ENCODE data around the gene VWA5B2. TPM values are rescaled to one million over a fixed set of nuclear protein-coding genes. Genes with fewer than 3 reads are reported as not detected.

VWA5B2 gene
- total RNA-seq, 1 donor from 2014 or later = 0.25 TPM

DNA sequence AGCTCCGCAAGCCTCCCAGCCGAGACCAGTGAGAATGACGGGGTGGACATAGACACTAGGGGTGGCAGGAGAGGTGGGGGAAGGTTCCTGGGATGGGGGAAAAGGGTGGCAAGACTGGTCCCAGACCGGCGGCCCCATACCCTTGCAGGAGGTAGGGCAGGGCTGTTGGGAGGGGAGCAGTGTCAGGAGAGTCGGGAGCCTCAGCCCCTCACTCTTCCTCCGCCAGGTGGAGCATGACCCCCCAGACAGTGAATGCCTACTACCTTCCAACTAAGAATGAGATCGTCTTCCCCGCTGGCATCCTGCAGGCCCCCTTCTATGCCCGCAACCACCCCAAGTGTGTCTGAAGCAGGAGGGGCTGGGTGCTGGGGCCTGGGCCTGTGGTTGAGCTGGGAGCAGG lies 60.9 kb downstream of the VWA5B2 start:
- no peaks in the 10 kb centered on the region for H3K9me3 Mint-ChIP-seq (ENCODE audit: low read depth)
- H3K4me3 Mint-ChIP-seq (ENCODE audit: unreplicated experiment) = no peak overlapping the region
- DNase-seq (ENCODE audit: low spot score) = peak; percentile 71
- H3K4me1 Mint-ChIP-seq (ENCODE audit: low read depth) = no peaks in the 10 kb centered on the region
- no peak overlapping the region for H3K27ac Mint-ChIP-seq (ENCODE audit: unreplicated experiment)
- no peaks in the 10 kb centered on the region for H3K36me3 Mint-ChIP-seq (ENCODE audit: low read depth)
- TF ChIP-seq, protein P1, sequence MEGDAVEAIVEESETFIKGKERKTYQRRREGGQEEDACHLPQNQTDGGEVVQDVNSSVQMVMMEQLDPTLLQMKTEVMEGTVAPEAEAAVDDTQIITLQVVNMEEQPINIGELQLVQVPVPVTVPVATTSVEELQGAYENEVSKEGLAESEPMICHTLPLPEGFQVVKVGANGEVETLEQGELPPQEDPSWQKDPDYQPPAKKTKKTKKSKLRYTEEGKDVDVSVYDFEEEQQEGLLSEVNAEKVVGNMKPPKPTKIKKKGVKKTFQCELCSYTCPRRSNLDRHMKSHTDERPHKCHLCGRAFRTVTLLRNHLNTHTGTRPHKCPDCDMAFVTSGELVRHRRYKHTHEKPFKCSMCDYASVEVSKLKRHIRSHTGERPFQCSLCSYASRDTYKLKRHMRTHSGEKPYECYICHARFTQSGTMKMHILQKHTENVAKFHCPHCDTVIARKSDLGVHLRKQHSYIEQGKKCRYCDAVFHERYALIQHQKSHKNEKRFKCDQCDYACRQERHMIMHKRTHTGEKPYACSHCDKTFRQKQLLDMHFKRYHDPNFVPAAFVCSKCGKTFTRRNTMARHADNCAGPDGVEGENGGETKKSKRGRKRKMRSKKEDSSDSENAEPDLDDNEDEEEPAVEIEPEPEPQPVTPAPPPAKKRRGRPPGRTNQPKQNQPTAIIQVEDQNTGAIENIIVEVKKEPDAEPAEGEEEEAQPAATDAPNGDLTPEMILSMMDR (IDR thresholded peaks at IDR 0.05) = no peak
- peaks cover 4% of the 10 kb centered on the region for H3K27me3 Mint-ChIP-seq (ENCODE audit: low read depth)

DNA sequence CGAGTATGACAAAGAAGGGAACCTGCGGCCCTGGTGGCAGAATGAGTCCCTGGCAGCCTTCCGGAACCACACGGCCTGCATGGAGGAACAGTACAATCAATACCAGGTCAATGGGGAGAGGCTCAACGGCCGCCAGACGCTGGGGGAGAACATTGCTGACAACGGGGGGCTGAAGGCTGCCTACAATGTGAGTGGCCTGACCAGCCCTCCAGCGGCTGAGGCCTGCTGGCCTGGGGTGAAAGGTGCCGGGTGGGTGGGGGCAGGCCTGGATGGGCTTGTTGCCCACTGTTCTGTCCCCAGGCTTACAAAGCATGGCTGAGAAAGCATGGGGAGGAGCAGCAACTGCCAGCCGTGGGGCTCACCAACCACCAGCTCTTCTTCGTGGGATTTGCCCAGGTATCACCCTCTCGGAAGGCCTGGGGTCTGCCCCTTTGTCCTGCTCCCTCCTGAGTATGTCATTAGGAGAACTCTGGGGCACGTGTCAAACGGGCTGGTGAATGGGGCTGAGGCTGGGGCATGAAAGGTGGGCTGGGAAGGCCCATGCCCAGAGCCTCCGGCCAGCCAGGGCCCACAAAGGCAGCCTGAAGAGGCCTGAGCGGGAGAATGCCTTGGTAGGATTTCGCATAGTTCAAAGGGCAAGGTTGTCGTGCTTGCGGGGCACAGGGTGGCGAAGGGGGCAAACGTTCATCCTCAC lies 61.8 kb downstream of the VWA5B2 start:
- TF ChIP-seq, protein P1 (IDR thresholded peaks at IDR 0.05) = no peak
- Mint-ChIP-seq H3K4me3 (ENCODE audit: unreplicated experiment) (no peak overlapping the region), H3K27ac (ENCODE audit: unreplicated experiment) (no peak overlapping the region), H3K4me1 (ENCODE audit: low read depth) (no peaks in the 10 kb centered on the region), H3K9me3 (ENCODE audit: low read depth) (no peaks in the 10 kb centered on the region), H3K27me3 (ENCODE audit: low read depth) (peaks cover 2% of the 10 kb centered on the region), H3K36me3 (ENCODE audit: low read depth) (no peaks in the 10 kb centered on the region)
- DNase-seq (ENCODE audit: low spot score) = peak; percentile 75

Small RNAs within 50 kb of the gene (microRNA-seq; reads per million reads assigned to microRNA genes)
- not detected for gene MIR1224 (ENCODE audit: borderline number of aligned reads)

Other genes starting within 250 kb of the VWA5B2 start
- gene ABCC5, start 211.7 kb upstream of the VWA5B2 start, total RNA-seq = 22.0 to 26.8 TPM (median 23.8 TPM) in 3 replicates
- not detected in 3 replicates for gene HTR3D, start 197.8 kb upstream of the VWA5B2 start, total RNA-seq
- gene HTR3C, start 176.5 kb upstream of the VWA5B2 start, total RNA-seq = not detected in 3 replicates
- gene HTR3E, start 132.5 kb upstream of the VWA5B2 start, total RNA-seq = not detected in 3 replicates
- gene EIF2B5, start 94.2 kb upstream of the VWA5B2 start, total RNA-seq = 24.0 to 31.8 TPM (median 26.1 TPM) in 3 replicates
- 88.1 to 113 TPM (median 102 TPM) in 3 replicates for gene DVL3, start 74.2 kb upstream of the VWA5B2 start, total RNA-seq
- gene AP2M1, start 54.7 kb upstream of the VWA5B2 start, total RNA-seq = 455 to 492 TPM (median 488 TPM) in 3 replicates
- gene ABCF3, start 43.4 kb upstream of the VWA5B2 start, total RNA-seq = 52.8 to 68.9 TPM (median 53.8 TPM) in 3 replicates
- gene ALG3, start 19.4 kb downstream of the VWA5B2 start, total RNA-seq = 33.3 to 43.7 TPM (median 36.8 TPM) in 3 replicates
- 4.3 to 5.0 TPM (median 4.4 TPM) in 3 replicates for gene EEF1AKMT4, start 20.1 kb downstream of the VWA5B2 start, total RNA-seq
- 3.2 to 5.3 TPM (median 3.9 TPM) in 3 replicates for gene CAMK2N2, start 32.0 kb downstream of the VWA5B2 start, total RNA-seq
- not detected in 3 replicates for gene ECE2, start 46.4 kb downstream of the VWA5B2 start, total RNA-seq
- 237 to 288 TPM (median 238 TPM) in 3 replicates for gene PSMD2, start 69.7 kb downstream of the VWA5B2 start, total RNA-seq
- gene EIF4G1, start 85.0 kb downstream of the VWA5B2 start, total RNA-seq = 388 to 532 TPM (median 403 TPM) in 3 replicates
- gene FAM131A, start 108.0 kb downstream of the VWA5B2 start, total RNA-seq = 13.4 to 15.3 TPM (median 13.4 TPM) in 3 replicates
- 3.1 to 6.5 TPM (median 3.1 TPM) in 3 replicates for gene CLCN2, start 132.0 kb downstream of the VWA5B2 start, total RNA-seq
- 49.8 to 71.0 TPM (median 50.4 TPM) in 3 replicates for gene POLR2H, start 132.1 kb downstream of the VWA5B2 start, total RNA-seq
- gene THPO, start 148.6 kb downstream of the VWA5B2 start, total RNA-seq = not detected in 3 replicates
- gene CHRD, start 150.5 kb downstream of the VWA5B2 start, total RNA-seq = 1.4 to 4.7 TPM (median 1.5 TPM) in 3 replicates

Measured in chondrocyte (in vitro differentiated cells).